ENCODE data around the gene TRIM29. TPM values are rescaled to one million over a fixed set of nuclear protein-coding genes. Genes with fewer than 3 reads are reported as not detected.

The TRIM29 gene
- total RNA-seq, 1 experiment from 2014 or later, result not detected

- Histone ChIP-seq H2BK120ac (ENCODE audit: low read depth, low read length, poor library complexity, severe bottlenecking) (no peak overlapping the region), H2AK5ac (ENCODE audit: insufficient read length, low read length) (no peak overlapping the region), H3K9me3 (ENCODE audit: control insufficient read depth, low read depth, low read length) (no peaks in the 10 kb centered on the region), H3K79me1 (ENCODE audit: insufficient read depth, low read depth, low read length, poor library complexity, severe bottlenecking) (no peaks in the 10 kb centered on the region), H4K91ac (ENCODE audit: insufficient read length, low read depth, low read length) (no peak overlapping the region), H2AFZ (ENCODE audit: low read length) (no peak overlapping the region), H2BK5ac (ENCODE audit: insufficient read length, low read length) (no peak overlapping the region), H3K27ac (ENCODE audit: insufficient read length, low read depth, low read length) (no peak overlapping the region), H3K27me3 (ENCODE audit: insufficient read depth, low read length) (peaks cover 8% of the 10 kb centered on the region), H3K18ac (ENCODE audit: insufficient read length, low read depth, low read length) (no peak overlapping the region), H2BK12ac (ENCODE audit: insufficient read length, low read depth, low read length) (no peak overlapping the region), H3T11ph (ENCODE audit: low read length) (no peak overlapping the region), H3K23me2 (ENCODE audit: insufficient read length, low read depth, low read length, poor library complexity, severe bottlenecking) (no peaks in the 10 kb centered on the region), H3K9ac (ENCODE audit: extremely low read depth, insufficient read length, low read length) (no peak overlapping the region), H4K8ac (replicated peaks; ENCODE audit: insufficient read length, low read depth, low read length) (no peak overlapping the region), H2BK15ac (ENCODE audit: low read depth, low read length) (no peak overlapping the region), H3K23ac (ENCODE audit: insufficient read length, low read depth, low read length) (no peak overlapping the region), H4K5ac (ENCODE audit: insufficient read length, low read depth, low read length) (no peak overlapping the region), H2BK20ac (ENCODE audit: low read depth, low read length, poor library complexity, severe bottlenecking) (no peak overlapping the region), H3K14ac (ENCODE audit: insufficient read depth, low read length) (no peak overlapping the region), H3K4me1 (ENCODE audit: insufficient read depth, low read length) (no peaks in the 10 kb centered on the region), H3K56ac (ENCODE audit: insufficient read length, low read depth, low read length) (no peak overlapping the region), H4K20me1 (ENCODE audit: control insufficient read depth, insufficient read depth, insufficient read length) (no peaks in the 10 kb centered on the region), H3K4me2 (ENCODE audit: insufficient read depth, insufficient read length, low read length) (no peak overlapping the region), H3K4ac (ENCODE audit: low read depth, low read length) (no peak overlapping the region), H3K79me2 (ENCODE audit: insufficient read depth, low read length) (no peaks in the 10 kb centered on the region)
- no peak for TF ChIP-seq CTCF (conservative IDR thresholded peaks at IDR 0.05)
- Mint-ChIP-seq H3K36me3 (ENCODE audit: insufficient read depth in 1 of 3, low read depth in 3 of 3) (no peaks in the 10 kb centered on the region; a peak in 2 of 7 replicates), H3K9me3 (peaks cover 0 to 3% of the 10 kb centered on the region in 2 experiments; a peak in 2 of 5 replicates), H3K4me1 (peaks cover 17 to 44% of the 10 kb centered on the region in 2 experiments), H3K27me3 (ENCODE audit: low read depth) (peaks cover 94% of the 10 kb centered on the region), H3K27ac (no peak overlapping the region), H3K4me3 (no peak overlapping the region)
- DNase-seq, result no peak
Observed at GRCh38 chr11:120186456-120186773, 48.5 kb upstream of the TRIM29 start.

All from H9 (cell line).